AG04450 (cell line): ENCODE measurements around the gene KLKB1. TPM values are rescaled to one million over a fixed set of nuclear protein-coding genes. Genes with fewer than 3 reads are reported as not detected.

Source experiments
- CTCF ChIA-PET: fragments of 300-600, 350-600 bp; formaldehyde crosslinking; extraction: SDS; loops from one replicate; lab custom pipeline; 2022; ENCODE audit warnings: antibody characterized with exemption, inconsistent platforms; lab: Charles Lee
- POLR2A ChIA-PET: fragments of 350-600 bp; formaldehyde crosslinking; extraction: SDS; loops from one replicate; lab custom pipeline; 2021; ENCODE audit warnings: antibody characterized with exemption, inconsistent platforms; lab: Yijun Ruan, JAX
- DNase-seq: peaks from one replicate; pipeline ENCODE4 v3.0.0-alpha.2; 2011; ENCODE audit warnings: low read depth, low spot score
- H3K27ac ChIP-seq: one replicate; pipeline ENCODE4 v1.5.1; 2012; ENCODE audit warnings: low read depth, low read length, control low read depth
- H3K27me3 ChIP-seq: one replicate; pipeline ENCODE4 v1.6.0; 2012; ENCODE audit warnings: low read length; ENCODE audit not compliant: control insufficient read depth, insufficient read depth
- H3K4me3 ChIP-seq: 2 replicates; pipeline ENCODE4 v1.5.1; 2011; ENCODE audit warnings: mild to moderate bottlenecking, low read depth, low read length, control low read depth
- H3K9me3 ChIP-seq: 2 replicates; pipeline ENCODE4 v1.5.1; 2012; ENCODE audit warnings: low read length; ENCODE audit not compliant: control insufficient read depth, insufficient read depth
- polyA plus RNA-seq: library from polyadenylated mRNA; depleted of rRNA; stranded (reverse); fragments of >200 nt; gene quantifications from 2 replicates; pipeline ENCODE4 v1.2.3, GENCODE V29; 2011
- TF ChIP-seq, protein P1 (sequence below): IDR thresholded peaks from 2 replicates; pipeline ENCODE4 v1.5.1; 2011; ENCODE audit warnings: low read depth, low read length, control low read depth, inconsistent platforms

KLKB1 gene
- polyA plus RNA-seq, 1 experiment, result 0.11 TPM

DNA sequence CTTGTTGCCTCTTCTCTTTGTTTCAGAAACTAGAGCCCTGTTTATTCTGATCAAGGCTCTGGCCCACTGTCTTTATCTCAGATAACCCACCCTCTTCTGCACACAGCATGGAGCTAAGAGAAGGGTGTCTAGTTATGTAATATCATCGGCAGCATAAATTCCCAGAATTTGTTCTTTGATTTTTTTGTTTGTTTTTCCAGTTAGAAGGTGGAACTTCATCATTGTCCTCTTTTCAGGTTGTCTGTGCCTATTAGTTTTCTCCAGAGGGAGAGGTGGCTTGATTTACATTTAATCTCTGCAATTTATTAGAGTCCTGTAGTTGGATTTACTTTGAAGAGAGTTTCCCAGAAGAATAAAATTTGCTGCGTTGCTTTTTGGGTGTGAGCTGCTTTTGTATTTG, 23.5 kb downstream of the KLKB1 start:
- ChIA-PET CTCF (no interaction called here), POLR2A (no interaction called here)
- Histone ChIP-seq H3K9me3 (no peaks in the 10 kb centered on the region), H3K27ac (no peak overlapping the region), H3K4me3 (no peak overlapping the region), H3K27me3 (no peaks in the 10 kb centered on the region)
- TF ChIP-seq, protein P1, sequence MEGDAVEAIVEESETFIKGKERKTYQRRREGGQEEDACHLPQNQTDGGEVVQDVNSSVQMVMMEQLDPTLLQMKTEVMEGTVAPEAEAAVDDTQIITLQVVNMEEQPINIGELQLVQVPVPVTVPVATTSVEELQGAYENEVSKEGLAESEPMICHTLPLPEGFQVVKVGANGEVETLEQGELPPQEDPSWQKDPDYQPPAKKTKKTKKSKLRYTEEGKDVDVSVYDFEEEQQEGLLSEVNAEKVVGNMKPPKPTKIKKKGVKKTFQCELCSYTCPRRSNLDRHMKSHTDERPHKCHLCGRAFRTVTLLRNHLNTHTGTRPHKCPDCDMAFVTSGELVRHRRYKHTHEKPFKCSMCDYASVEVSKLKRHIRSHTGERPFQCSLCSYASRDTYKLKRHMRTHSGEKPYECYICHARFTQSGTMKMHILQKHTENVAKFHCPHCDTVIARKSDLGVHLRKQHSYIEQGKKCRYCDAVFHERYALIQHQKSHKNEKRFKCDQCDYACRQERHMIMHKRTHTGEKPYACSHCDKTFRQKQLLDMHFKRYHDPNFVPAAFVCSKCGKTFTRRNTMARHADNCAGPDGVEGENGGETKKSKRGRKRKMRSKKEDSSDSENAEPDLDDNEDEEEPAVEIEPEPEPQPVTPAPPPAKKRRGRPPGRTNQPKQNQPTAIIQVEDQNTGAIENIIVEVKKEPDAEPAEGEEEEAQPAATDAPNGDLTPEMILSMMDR, result no peak
- DNase-seq, result no peak

DNA sequence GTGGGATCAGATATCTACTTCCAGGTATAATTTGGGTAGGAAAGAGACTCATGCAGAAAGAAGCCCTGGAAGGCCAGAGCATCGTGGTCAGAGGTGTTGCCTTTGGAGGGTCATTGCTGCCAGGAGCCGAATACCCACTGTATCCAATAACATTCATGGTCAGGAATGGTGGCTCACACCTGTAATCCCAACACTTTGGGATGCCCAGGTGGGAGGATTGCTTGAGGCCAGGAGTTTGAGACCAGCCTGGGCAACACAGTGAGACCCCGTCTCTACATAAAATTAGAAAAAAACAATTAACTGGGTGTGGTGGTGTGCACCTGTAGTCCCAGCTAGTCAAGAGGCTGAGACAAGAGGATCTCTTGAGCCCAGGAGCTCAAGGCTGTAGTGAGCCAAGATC, 27.8 kb downstream of the KLKB1 start:
- no peak overlapping the region for H3K4me3 ChIP-seq
- ChIA-PET POLR2A (no interaction called here), CTCF (no interaction called here)
- H3K27ac ChIP-seq, result no peak overlapping the region
- no peaks in the 10 kb centered on the region for H3K27me3 ChIP-seq
- peaks cover 2% of the 10 kb centered on the region; the same call in 1 of the 2 replicates for H3K9me3 ChIP-seq
- TF ChIP-seq, protein P1, result no peak
- no peak for DNase-seq

DNA sequence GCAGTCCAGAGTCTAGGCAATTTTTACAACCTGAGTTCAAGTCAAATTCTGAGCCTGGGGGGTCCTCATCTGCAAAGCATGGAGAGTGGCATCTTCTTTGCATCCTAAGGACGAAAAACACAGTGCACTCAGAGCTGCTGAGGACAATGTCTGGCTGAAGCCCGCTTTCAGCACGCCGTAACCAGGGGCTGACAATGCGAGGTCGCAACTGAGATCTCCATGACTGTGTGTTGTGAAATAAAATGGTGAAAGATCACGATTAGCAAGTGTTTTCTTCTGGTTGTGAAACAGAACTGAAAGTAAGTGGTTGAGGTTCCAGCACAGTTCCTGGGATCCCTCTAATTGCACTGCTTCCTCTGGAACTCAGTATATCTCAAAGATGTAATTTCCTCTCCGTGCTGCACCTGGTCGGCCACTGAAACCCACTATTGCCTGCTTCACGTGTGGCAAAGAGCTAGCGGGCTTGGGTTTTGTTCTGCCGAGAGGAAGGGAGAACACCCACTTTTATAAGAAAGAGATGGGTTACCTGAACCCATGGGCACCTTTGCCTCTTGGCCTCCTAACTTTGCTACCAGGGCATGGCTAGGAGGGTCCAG, 31.0 kb downstream of the KLKB1 start:
- CTCF ChIA-PET, result no interaction called here
- H3K27ac ChIP-seq, result no peak overlapping the region
- no peak overlapping the region for H3K4me3 ChIP-seq
- H3K27me3 ChIP-seq, result no peaks in the 10 kb centered on the region
- TF ChIP-seq, protein P1, result no peak
- POLR2A ChIA-PET, result no interaction called here
- peaks cover 3% of the 10 kb centered on the region; the same call in 1 of the 2 replicates for H3K9me3 ChIP-seq
- DNase-seq, result no peak

DNA sequence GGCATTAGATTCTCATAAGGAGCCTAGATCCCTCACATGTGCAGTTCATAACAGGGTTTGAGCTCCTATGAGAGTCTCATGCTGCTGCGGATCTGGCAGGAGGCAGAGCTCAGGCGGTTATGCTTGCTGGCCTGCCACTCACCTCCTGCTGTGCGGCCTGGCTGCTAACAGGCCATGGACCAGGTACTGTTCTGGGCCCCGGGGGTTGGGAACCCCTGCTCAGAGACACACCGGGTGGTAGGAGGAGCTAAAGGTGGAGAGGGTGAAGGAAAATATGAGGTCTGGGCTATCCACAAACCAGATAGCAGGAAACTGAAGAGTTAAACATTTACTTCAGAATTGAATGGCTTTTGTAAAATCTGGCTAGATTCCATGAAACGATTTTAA, 32.8 kb downstream of the KLKB1 start:
- POLR2A ChIA-PET, result no interaction called here
- no peak overlapping the region for H3K4me3 ChIP-seq
- TF ChIP-seq, protein P1, result no peak
- no peak for DNase-seq
- peaks cover 3% of the 10 kb centered on the region; the same call in 1 of the 2 replicates for H3K9me3 ChIP-seq
- no peaks in the 10 kb centered on the region for H3K27me3 ChIP-seq
- CTCF ChIA-PET, result no interaction called here
- no peak overlapping the region for H3K27ac ChIP-seq

DNA sequence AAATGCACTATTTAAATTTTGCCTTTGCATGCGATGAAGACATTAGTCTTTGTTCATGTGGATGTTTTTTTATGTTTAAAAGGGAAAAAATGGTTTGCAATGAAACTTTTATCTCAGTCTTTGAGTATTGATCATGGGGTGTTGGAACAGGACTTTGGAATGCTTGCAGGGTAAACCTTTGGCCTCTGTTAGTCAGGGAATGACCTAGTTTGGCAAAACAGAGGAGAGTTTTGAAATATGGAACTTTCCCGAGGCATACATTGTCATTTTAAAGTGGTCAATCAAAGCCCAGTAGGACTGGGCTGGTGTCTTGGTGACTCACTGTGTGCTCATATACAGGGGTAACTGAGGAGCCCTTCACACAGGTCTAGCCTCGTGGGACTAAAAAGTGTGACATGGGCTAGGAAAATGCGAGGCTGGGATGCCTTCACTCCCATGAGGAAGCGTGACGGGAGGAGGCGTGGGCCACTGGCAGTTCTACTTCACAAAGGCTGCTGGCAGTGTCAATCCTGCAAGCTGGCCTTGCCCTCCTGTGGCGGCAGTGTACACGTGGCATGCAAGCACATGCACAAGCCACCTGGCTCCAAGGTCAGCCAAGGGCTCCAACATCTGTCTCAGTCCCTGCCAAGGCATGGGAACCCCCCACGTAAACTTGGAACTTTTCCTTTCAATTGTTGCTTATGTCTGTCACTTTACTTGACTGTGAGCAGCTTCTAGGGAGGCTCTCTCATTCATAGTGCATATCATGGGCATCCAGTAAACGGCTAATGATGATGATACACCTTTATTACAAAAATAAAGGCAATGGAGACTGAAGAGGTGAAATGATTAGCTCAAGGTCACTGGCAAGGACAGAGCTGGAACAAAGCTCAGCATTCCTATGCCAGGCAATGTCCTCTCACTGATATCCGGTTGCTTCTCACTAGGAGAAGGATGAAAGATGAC, 33.5 kb downstream of the KLKB1 start:
- H3K27ac ChIP-seq, result no peak overlapping the region
- DNase-seq, result no peak
- ChIA-PET CTCF (no interaction called here), POLR2A (no interaction called here)
- TF ChIP-seq, protein P1, result no peak
- peaks cover 3% of the 10 kb centered on the region; the same call in 1 of the 2 replicates for H3K9me3 ChIP-seq
- H3K4me3 ChIP-seq, result no peak overlapping the region
- H3K27me3 ChIP-seq, result no peaks in the 10 kb centered on the region
